SJSA1 (cell line): ENCODE data around the gene LOX. TPM values are rescaled to one million over a fixed set of nuclear protein-coding genes. Genes with fewer than 3 reads are reported as not detected.

Source experiments
- total RNA-seq: library from RNA; depleted of rRNA; stranded (reverse); fragments of >200 nt; shearing (Covaris generic); gene quantifications from 2 replicates; pipeline ENCODE4 v1.2.3, GENCODE V29; 2014; rRNA removed

LOX gene
- total RNA-seq, 1 experiment from 2014 or later = 8.4 TPM

Other genes with a start within 250 kb of the LOX start
- gene FTMT, start 226.4 kb downstream of the LOX start, total RNA-seq = not detected in 2 replicates
- 35.1 and 40.6 TPM in 2 replicates for gene SRFBP1, start 116.3 kb downstream of the LOX start, total RNA-seq
- 0.44 TPM in 1 of 2 replicates, not detected in the other for gene ZNF474, start 51.3 kb upstream of the LOX start, total RNA-seq
- gene SNCAIP, start 234.0 kb upstream of the LOX start, total RNA-seq = 0.16 TPM in 1 of 2 replicates, not detected in the other